ENCODE data around the gene RGL3.

DNA sequence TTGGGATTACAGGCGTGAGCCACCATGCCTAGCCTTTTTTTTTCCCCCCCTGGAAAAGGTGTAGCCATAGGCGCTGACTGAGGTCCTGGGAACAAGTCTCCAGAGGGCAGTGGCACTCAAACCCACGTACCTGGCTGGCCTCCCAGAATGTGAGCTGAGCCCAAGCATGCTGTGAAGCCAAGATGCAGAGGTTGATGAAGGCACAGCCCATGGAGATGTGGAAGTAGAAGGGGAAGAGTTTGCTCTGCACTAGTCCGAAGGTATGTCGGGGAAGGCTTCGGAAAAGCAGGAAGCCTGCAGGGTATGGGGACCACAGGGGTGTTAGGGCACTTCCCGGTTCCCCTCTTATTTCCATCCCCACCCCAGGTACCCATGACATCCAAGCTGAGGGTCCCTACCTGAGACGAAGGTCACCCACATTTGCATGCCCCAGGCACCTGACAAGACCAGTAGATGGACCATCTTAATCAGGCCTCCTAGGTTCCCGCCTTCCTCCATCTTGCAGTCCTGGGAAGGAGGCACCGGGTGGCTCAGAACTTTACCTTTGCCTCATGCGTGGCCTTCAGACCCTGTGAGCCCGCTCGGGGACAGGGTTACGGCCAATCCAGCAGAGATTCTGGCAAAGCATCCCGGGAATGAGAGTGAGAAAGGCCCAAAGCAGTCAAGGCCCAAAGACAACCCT is 73.9 kb downstream of the RGL3 start:
- TF ChIP-seq POLR2A (IDR thresholded peaks at IDR 0.05; ENCODE audit: low read depth, low read length), result no peak
- TF ChIP-seq, protein P1, sequence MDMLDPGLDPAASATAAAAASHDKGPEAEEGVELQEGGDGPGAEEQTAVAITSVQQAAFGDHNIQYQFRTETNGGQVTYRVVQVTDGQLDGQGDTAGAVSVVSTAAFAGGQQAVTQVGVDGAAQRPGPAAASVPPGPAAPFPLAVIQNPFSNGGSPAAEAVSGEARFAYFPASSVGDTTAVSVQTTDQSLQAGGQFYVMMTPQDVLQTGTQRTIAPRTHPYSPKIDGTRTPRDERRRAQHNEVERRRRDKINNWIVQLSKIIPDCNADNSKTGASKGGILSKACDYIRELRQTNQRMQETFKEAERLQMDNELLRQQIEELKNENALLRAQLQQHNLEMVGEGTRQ (IDR thresholded peaks at IDR 0.05; ENCODE audit: low read depth, low read length), result no peak
- TF ChIP-seq RAD21 (IDR thresholded peaks at IDR 0.05; ENCODE audit: low read length), result no peak
- TF ChIP-seq, protein P2, sequence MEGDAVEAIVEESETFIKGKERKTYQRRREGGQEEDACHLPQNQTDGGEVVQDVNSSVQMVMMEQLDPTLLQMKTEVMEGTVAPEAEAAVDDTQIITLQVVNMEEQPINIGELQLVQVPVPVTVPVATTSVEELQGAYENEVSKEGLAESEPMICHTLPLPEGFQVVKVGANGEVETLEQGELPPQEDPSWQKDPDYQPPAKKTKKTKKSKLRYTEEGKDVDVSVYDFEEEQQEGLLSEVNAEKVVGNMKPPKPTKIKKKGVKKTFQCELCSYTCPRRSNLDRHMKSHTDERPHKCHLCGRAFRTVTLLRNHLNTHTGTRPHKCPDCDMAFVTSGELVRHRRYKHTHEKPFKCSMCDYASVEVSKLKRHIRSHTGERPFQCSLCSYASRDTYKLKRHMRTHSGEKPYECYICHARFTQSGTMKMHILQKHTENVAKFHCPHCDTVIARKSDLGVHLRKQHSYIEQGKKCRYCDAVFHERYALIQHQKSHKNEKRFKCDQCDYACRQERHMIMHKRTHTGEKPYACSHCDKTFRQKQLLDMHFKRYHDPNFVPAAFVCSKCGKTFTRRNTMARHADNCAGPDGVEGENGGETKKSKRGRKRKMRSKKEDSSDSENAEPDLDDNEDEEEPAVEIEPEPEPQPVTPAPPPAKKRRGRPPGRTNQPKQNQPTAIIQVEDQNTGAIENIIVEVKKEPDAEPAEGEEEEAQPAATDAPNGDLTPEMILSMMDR (conservative IDR thresholded peaks at IDR 0.05; ENCODE audit: low read depth, low read length), result no peak

Measured in IMR-90 (cell line).